Measurements from ENCODE around the gene UBXN7. TPM values are rescaled to one million over a fixed set of nuclear protein-coding genes. Genes with fewer than 3 reads are reported as not detected.

UBXN7 gene
- total and polyA plus RNA-seq, 2 of the 13 experiments (the other 11 are each of a cell fraction or from before 2014, with no cell fraction given): 12.5 to 15.9 TPM

DNA sequence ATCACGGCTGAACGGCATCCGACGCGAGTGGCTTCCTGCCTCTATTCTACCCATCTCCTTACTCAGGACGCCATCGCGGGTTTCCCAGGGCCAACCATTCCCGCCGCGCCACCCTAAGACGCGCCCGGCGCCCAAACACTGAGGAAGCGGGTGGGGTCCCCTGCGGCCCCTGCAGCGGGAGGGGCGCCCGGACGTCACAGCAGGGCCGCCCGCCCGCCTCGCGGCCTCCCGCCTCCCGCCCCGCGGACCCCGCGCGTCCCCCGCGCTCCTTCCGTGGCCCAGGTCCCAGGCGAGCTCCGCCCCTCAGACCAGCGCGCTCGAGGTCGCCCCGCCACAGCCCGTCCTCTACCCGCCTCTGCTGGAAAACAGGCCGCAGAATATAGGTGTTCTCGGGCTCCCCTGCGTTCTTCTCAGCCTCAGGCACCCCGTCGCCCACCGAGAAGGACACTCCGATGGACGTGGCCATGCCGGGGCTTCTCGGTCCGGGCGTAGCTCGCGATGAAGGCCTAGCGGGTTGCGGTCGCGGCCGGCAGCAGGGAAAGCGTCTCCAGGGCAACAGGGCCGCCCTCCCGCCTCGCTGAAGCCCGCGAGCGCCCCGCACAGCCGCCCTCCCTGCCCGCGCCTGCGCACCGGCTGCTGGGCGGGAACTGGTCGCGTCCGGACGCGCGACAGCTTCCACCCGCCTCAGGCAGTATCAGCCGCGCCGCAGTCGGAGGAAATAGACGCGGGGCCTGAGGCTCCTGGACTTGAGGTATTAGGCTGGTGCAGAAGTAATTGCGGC is 114.3 kb downstream of the UBXN7 start, which contains the start of gene DYNLT2B (continued):
- TF ChIP-seq, protein P1, sequence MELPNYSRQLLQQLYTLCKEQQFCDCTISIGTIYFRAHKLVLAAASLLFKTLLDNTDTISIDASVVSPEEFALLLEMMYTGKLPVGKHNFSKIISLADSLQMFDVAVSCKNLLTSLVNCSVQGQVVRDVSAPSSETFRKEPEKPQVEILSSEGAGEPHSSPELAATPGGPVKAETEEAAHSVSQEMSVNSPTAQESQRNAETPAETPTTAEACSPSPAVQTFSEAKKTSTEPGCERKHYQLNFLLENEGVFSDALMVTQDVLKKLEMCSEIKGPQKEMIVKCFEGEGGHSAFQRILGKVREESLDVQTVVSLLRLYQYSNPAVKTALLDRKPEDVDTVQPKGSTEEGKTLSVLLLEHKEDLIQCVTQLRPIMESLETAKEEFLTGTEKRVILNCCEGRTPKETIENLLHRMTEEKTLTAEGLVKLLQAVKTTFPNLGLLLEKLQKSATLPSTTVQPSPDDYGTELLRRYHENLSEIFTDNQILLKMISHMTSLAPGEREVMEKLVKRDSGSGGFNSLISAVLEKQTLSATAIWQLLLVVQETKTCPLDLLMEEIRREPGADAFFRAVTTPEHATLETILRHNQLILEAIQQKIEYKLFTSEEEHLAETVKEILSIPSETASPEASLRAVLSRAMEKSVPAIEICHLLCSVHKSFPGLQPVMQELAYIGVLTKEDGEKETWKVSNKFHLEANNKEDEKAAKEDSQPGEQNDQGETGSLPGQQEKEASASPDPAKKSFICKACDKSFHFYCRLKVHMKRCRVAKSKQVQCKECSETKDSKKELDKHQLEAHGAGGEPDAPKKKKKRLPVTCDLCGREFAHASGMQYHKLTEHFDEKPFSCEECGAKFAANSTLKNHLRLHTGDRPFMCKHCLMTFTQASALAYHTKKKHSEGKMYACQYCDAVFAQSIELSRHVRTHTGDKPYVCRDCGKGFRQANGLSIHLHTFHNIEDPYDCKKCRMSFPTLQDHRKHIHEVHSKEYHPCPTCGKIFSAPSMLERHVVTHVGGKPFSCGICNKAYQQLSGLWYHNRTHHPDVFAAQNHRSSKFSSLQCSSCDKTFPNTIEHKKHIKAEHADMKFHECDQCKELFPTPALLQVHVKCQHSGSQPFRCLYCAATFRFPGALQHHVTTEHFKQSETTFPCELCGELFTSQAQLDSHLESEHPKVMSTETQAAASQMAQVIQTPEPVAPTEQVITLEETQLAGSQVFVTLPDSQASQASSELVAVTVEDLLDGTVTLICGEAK (IDR thresholded peaks at IDR 0.05): no peak
- TF ChIP-seq, protein P1 (CRISPR knock-in tag; IDR thresholded peaks at IDR 0.05): peak; percentile 83
- TF ChIP-seq, protein P2, sequence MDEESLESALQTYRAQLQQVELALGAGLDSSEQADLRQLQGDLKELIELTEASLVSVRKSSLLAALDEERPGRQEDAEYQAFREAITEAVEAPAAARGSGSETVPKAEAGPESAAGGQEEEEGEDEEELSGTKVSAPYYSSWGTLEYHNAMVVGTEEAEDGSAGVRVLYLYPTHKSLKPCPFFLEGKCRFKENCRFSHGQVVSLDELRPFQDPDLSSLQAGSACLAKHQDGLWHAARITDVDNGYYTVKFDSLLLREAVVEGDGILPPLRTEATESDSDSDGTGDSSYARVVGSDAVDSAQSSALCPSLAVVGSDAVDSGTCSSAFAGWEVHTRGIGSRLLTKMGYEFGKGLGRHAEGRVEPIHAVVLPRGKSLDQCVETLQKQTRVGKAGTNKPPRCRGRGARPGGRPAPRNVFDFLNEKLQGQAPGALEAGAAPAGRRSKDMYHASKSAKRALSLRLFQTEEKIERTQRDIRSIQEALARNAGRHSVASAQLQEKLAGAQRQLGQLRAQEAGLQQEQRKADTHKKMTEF (CRISPR knock-in tag; IDR thresholded peaks at IDR 0.05): peak; percentile 69; the same call in 1 of the 2 replicates
- TF ChIP-seq, protein P3, sequence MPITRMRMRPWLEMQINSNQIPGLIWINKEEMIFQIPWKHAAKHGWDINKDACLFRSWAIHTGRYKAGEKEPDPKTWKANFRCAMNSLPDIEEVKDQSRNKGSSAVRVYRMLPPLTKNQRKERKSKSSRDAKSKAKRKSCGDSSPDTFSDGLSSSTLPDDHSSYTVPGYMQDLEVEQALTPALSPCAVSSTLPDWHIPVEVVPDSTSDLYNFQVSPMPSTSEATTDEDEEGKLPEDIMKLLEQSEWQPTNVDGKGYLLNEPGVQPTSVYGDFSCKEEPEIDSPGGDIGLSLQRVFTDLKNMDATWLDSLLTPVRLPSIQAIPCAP (CRISPR knock-in tag; IDR thresholded peaks at IDR 0.05; ENCODE audit: low read depth): no peak; the same call in 1 of the 2 replicates
- TF ChIP-seq, protein P4, sequence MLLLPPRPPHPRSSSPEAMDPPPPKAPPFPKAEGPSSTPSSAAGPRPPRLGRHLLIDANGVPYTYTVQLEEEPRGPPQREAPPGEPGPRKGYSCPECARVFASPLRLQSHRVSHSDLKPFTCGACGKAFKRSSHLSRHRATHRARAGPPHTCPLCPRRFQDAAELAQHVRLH (CRISPR knock-in tag; IDR thresholded peaks at IDR 0.05; ENCODE audit: borderline replicate concordance, low read depth): peak; percentile 76; the same call in 1 of the 2 replicates
- TF ChIP-seq ZC3H4 (CRISPR knock-in tag; IDR thresholded peaks at IDR 0.05; ENCODE audit: borderline replicate concordance): no peak
- no peak for TF ChIP-seq CENPX (CRISPR knock-in tag; IDR thresholded peaks at IDR 0.05)
- no peak for TF ChIP-seq RXRA (CRISPR knock-in tag; IDR thresholded peaks at IDR 0.05)
- 0 out of 2 replicates have a peak, but pooled peaks have one; percentile 26 for TF ChIP-seq ZNF335 (CRISPR knock-in tag; IDR thresholded peaks at IDR 0.05)
- TF ChIP-seq, protein P5, sequence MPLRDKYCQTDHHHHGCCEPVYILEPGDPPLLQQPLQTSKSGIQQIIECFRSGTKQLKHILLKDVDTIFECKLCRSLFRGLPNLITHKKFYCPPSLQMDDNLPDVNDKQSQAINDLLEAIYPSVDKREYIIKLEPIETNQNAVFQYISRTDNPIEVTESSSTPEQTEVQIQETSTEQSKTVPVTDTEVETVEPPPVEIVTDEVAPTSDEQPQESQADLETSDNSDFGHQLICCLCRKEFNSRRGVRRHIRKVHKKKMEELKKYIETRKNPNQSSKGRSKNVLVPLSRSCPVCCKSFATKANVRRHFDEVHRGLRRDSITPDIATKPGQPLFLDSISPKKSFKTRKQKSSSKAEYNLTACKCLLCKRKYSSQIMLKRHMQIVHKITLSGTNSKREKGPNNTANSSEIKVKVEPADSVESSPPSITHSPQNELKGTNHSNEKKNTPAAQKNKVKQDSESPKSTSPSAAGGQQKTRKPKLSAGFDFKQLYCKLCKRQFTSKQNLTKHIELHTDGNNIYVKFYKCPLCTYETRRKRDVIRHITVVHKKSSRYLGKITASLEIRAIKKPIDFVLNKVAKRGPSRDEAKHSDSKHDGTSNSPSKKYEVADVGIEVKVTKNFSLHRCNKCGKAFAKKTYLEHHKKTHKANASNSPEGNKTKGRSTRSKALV (CRISPR knock-in tag; IDR thresholded peaks at IDR 0.05): no peak
- TF ChIP-seq DPF2 (CRISPR knock-in tag; IDR thresholded peaks at IDR 0.05; ENCODE audit: borderline replicate concordance, low read depth): no peak
- peak; percentile 85 for TF ChIP-seq ZNF501 (CRISPR knock-in tag; IDR thresholded peaks at IDR 0.05)
- TF ChIP-seq, protein P6, sequence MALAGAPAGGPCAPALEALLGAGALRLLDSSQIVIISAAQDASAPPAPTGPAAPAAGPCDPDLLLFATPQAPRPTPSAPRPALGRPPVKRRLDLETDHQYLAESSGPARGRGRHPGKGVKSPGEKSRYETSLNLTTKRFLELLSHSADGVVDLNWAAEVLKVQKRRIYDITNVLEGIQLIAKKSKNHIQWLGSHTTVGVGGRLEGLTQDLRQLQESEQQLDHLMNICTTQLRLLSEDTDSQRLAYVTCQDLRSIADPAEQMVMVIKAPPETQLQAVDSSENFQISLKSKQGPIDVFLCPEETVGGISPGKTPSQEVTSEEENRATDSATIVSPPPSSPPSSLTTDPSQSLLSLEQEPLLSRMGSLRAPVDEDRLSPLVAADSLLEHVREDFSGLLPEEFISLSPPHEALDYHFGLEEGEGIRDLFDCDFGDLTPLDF (CRISPR knock-in tag; IDR thresholded peaks at IDR 0.05): peak; percentile 79
- TF ChIP-seq ATF1 (CRISPR knock-in tag; IDR thresholded peaks at IDR 0.05): no peak
